ENCODE data around the gene SETD3.

Gene SETD3

DNA sequence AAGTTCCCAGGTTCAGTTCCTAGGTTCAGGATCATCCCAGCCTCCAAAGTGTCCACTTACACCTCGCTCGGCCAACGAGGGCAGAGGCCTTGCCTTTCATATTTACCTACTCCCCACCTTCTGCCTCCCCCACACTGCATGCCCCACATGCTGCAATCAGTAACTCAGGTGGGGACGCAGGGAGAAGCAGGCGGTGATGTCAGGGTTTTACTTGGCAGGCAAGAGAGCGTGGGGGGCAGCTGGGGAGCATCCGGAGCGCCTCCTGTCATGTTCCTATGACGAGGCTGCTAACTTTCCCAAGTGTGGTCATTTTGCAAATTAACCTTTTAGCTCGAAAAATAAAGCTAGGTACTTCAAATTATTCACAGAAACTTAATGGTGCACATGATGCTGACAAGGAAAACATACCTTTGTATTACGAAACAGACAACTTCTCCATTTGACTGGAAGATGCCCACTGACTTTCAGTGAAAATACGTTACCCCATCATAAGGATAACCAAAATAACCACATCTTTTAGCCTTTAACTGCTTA, 53.8 kb downstream of the SETD3 start:
- H3K27ac ChIP-seq: no peak overlapping the region
- TF ChIP-seq, protein P1, sequence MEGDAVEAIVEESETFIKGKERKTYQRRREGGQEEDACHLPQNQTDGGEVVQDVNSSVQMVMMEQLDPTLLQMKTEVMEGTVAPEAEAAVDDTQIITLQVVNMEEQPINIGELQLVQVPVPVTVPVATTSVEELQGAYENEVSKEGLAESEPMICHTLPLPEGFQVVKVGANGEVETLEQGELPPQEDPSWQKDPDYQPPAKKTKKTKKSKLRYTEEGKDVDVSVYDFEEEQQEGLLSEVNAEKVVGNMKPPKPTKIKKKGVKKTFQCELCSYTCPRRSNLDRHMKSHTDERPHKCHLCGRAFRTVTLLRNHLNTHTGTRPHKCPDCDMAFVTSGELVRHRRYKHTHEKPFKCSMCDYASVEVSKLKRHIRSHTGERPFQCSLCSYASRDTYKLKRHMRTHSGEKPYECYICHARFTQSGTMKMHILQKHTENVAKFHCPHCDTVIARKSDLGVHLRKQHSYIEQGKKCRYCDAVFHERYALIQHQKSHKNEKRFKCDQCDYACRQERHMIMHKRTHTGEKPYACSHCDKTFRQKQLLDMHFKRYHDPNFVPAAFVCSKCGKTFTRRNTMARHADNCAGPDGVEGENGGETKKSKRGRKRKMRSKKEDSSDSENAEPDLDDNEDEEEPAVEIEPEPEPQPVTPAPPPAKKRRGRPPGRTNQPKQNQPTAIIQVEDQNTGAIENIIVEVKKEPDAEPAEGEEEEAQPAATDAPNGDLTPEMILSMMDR (IDR thresholded peaks at IDR 0.05): no peak
- TF ChIP-seq ZFX (IDR thresholded peaks at IDR 0.05; ENCODE audit: borderline replicate concordance): no peak

DNA sequence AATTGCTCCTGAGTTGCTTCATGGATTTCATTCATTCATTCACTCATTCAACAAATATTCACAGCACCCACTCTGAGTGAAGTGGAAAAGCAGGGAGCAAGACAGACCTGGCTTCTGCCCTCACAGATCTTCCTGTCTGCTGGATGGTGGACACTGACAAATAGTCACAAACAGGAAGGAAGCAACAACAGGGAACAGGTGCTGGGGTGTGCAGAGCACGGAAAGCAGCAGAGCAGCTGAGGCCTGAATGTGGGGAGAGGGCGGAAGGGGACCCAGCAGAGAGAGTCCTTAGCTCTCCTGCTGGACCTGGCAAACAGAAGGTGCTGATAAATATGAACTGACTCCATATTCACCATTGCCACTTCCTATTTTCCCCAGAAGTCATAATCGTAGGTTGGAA, 54.4 kb downstream of the SETD3 start:
- TF ChIP-seq, protein P1 (IDR thresholded peaks at IDR 0.05): no peak
- no peak for TF ChIP-seq ZFX (IDR thresholded peaks at IDR 0.05; ENCODE audit: borderline replicate concordance)
- no peak overlapping the region for H3K27ac ChIP-seq

DNA sequence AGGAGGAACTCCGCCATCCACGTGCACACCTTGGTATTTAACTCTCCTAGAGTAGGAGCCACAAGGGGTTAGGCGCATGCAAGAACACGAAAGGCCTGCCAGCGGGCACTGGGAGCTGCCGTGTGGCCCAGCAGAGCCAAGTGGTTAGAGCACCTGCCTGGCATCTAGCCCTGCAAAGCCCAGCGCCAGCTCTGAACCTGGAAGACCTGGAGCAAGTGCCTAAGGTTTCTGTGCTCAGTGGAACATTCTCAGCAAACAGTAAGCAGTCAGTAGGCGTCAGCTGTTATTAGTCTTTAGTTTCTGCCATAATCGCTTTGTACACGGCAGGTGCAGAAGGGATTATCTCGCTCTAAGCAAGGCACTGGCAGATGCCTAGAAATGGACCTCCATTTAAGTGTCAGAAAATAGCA, 55.4 kb downstream of the SETD3 start:
- no peak for TF ChIP-seq ZFX (IDR thresholded peaks at IDR 0.05; ENCODE audit: borderline replicate concordance)
- TF ChIP-seq, protein P1 (IDR thresholded peaks at IDR 0.05): no peak
- no peak overlapping the region for H3K27ac ChIP-seq

DNA sequence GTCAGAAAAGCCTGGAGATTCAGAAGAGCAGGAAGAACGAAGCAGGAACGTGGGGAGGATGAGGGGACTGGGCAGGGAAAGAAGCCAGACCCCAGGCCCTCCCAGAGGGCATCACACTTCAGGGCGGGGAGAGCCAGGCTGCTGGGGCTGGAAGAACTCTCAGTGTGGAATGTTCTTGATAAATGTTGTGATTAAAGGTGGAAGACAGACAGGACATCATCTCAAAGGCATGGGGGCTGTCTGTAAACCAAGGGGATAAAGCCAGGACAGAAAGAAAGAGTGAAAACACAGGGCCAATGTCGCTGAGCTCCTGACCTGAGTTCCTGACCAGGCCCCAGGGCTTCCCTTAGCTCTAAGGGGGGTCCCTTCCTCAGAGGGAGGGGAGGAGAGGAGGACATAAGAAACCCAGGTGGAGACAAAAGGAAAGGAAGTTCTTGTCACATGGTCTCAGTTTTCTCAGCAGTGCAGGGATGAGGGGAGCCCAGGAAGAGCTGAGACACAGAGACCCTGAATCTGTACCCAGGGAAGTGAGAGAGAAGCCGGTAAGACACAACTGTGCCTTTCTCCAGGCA, 56.3 kb downstream of the SETD3 start:
- no peak for TF ChIP-seq ZFX (IDR thresholded peaks at IDR 0.05; ENCODE audit: borderline replicate concordance)
- TF ChIP-seq, protein P1 (IDR thresholded peaks at IDR 0.05): no peak
- H3K27ac ChIP-seq: no peak overlapping the region

DNA sequence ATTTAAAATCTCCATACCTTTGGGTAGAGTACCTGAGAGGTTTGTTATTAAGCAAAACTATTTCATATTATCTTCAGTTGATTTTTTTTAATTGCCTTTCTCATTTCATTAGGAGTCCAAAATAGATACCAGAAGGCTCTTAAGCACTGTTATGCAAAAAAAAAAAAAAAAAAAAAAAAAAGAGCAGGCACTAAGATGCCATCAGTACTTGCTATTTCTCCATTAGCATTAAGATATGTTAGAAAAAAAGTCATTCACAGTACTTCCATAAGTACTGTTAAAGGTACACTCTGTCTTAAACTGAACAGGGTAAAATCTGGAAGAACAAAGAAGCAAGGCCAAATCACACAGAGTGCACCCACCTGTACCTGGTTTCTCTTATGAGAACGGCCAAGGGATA, 57.2 kb downstream of the SETD3 start:
- H3K27ac ChIP-seq: no peak overlapping the region
- TF ChIP-seq ZFX (IDR thresholded peaks at IDR 0.05; ENCODE audit: borderline replicate concordance): no peak
- TF ChIP-seq, protein P1 (IDR thresholded peaks at IDR 0.05): no peak

DNA sequence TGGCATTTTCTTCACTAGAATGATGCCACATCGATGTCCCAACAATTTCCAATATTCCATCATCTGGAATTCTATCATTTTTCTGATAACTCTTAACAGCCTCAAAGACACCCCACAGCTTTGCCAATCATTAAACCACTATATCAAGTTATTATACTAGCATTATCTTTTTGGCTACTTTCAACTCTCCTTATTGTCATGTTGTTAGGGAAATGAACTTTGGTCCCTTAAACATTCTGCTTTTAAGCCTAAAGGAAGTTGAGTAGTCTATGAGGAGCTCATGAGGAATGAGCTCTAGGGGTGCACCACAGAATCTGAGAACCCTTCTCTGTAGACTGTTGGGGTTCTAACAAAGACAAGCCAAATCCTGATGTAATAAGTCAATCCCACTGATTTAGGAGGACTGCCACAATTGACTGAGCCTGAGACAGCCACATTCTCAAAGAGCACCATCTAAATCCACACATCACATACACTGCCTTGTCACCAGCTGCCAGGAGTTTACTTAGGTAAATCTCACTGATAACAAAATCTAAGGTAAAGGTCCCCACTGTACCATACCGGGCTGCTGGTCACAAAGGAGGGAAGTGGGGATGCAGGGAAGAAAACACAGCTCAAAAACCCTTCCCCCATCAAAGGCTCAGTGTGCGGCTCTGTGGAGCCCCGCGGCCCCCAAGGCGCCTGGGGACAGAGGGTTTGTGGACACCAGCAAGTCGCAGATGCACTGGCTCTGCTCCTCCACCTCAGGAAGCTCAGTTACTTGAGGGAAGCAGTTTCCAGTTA, 58.2 kb downstream of the SETD3 start:
- TF ChIP-seq, protein P1 (IDR thresholded peaks at IDR 0.05): no peak
- TF ChIP-seq ZFX (IDR thresholded peaks at IDR 0.05; ENCODE audit: borderline replicate concordance): no peak
- H3K27ac ChIP-seq: no peak overlapping the region

DNA sequence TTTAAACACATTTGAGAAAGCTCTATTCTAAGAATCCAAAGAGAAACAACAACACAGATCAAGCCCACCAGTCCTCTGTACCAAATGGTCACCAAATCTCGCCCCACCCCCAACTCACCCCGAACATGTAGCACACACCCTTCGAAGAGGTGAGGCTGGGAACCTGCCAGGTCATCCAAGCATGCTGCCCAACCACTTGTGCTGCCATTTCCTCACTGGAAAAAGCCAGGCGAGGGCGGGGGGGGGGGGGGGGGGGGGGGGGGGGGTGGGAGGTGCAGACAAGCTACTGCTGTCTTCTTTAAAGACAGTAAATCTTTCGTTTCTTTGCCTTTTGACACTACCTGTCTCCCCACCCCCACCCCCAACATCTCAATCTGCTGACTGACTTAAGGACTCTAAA, 59.9 kb downstream of the SETD3 start:
- no peak for TF ChIP-seq ZFX (IDR thresholded peaks at IDR 0.05; ENCODE audit: borderline replicate concordance)
- TF ChIP-seq, protein P1 (IDR thresholded peaks at IDR 0.05): no peak
- H3K27ac ChIP-seq: no peak overlapping the region

All from 22Rv1 (cell line).